ENCODE measurements around the gene FAM81A. TPM values are rescaled to one million over a fixed set of nuclear protein-coding genes. Genes with fewer than 3 reads are reported as not detected.

Gene FAM81A
- total and polyA plus RNA-seq, 9 of the 15 experiments (the other 6 are each of a cell fraction or from before 2014, with no cell fraction given): not detected

GRCh38 chr15:59521443-59521842, 83.5 kb downstream of the FAM81A start:
- no peak overlapping the region for H3K9ac ChIP-seq (ENCODE audit: insufficient read depth in 1 of 2, low read depth in 2 of 2, low read length in 2 of 2)
- FAIRE-seq: no peak
- no peak overlapping the region for H3K4me3 ChIP-seq
- intact Hi-C loops (cut with micrococcal nuclease) (no loop called here), in situ Hi-C loops (cut with MboI) (no loop called here)
- no peak for DNase-seq (ENCODE audit: extremely low read depth in 1 of 4, low spot score in 3 of 4)
- no peak for ATAC-seq
- no peak for TF ChIP-seq CGGBP1 (CRISPR knock-in tag; IDR thresholded peaks at IDR 0.05)
- TF ChIP-seq ZNF280A (IDR thresholded peaks at IDR 0.05; ENCODE audit: low read depth, partially characterized antibody): no peak
- no peak for TF ChIP-seq DACH1 (IDR thresholded peaks at IDR 0.05; ENCODE audit: partially characterized antibody)
- TF ChIP-seq KAT2B (IDR thresholded peaks at IDR 0.05; ENCODE audit: low read depth, low read length): no peak
- no peak for TF ChIP-seq FOXJ2 (tag; IDR thresholded peaks at IDR 0.05)
- no peak overlapping the region for H3K27ac ChIP-seq (ENCODE audit: extremely low read depth, low read depth, low read length)
- no peak overlapping the region for H3K4me2 ChIP-seq (ENCODE audit: insufficient read depth, low read length)
- ChIA-PET POLR2A (no interaction called here), CTCF (ENCODE audit: low intra/inter-chr PET ratio) (interaction anchor here (0.7 kb wide), 1 partner anchor 1906 kb away, joined by 3 read pairs; no protein-coding TSS in a partner anchor)
- H3K9me3 ChIP-seq (replicated peaks; ENCODE audit: control insufficient read depth, insufficient read depth, low read depth, low read length): no peaks in the 10 kb centered on the region
- WGBS (ENCODE audit: insufficient coverage, low coverage, missing lambda C conversion rate): 8% methylated on average over 5 of the region's 5 CpGs
- BruUV-seq (replicated peaks): no TSS peak
- H2AFZ ChIP-seq (ENCODE audit: low read depth, low read length): no peak overlapping the region
- no peaks in the 10 kb centered on the region for H3K79me2 ChIP-seq (ENCODE audit: control insufficient read depth, insufficient read depth, low read length)
- H4K20me1 ChIP-seq (replicated peaks; ENCODE audit: control insufficient read depth, insufficient read depth, low read length): no peaks in the 10 kb centered on the region
- H3K27me3 ChIP-seq (ENCODE audit: control insufficient read depth in 2 of 2, insufficient read depth in 2 of 2, low read length in 2 of 2): peaks cover 19 to 21% of the 10 kb centered on the region in 2 experiments; a peak in 4 of 5 replicates
- no peaks in the 10 kb centered on the region for H3K4me1 ChIP-seq (replicated peaks in 1 of 2; ENCODE audit: control insufficient read depth in 2 of 2, insufficient read depth in 2 of 2, low read length in 2 of 2)
- no peaks in the 10 kb centered on the region for H3K9me1 ChIP-seq (ENCODE audit: control insufficient read depth, insufficient read depth, low read length)
- no peaks in the 10 kb centered on the region for H3K36me3 ChIP-seq (ENCODE audit: control insufficient read depth, insufficient read depth, low read length)

Measured in K562 (cell line).